Kidney epithelial cell (primary cell): ENCODE measurements around the gene PATJ. TPM values are rescaled to one million over a fixed set of nuclear protein-coding genes. Genes with fewer than 3 reads are reported as not detected.
A peak's percentile ranks its signal among the peaks of the same experiment; 100 is the strongest.

ENCODE experiments used
- DNase-seq: peaks from one replicate; pipeline ENCODE4 v3.0.0-alpha.2; 2010; ENCODE audit warnings: low read depth
- H3K27me3 ChIP-seq: 2 replicates; pipeline ENCODE4 v1.6.0; 2011; ENCODE audit warnings: low read length; ENCODE audit not compliant: control insufficient read depth, insufficient read depth
- H3K36me3 ChIP-seq: 2 replicates; pipeline ENCODE4 v1.5.1; 2011; ENCODE audit warnings: low read length; ENCODE audit not compliant: control insufficient read depth, insufficient read depth
- H3K4me3 ChIP-seq: 2 replicates; pipeline ENCODE4 v1.5.1; 2011; ENCODE audit warnings: low read depth, mild to moderate bottlenecking, control low read depth, low read length
- total RNA-seq: library from RNA; depleted of rRNA; stranded (reverse); fragments of >200 nt; gene quantifications from 2 replicates; pipeline ENCODE4 v1.2.3, GENCODE V29; 2015
- TF ChIP-seq, protein P1 (sequence below): IDR thresholded peaks from 2 replicates; pipeline ENCODE4 v1.5.1; 2011; ENCODE audit warnings: mild to moderate bottlenecking, moderate library complexity, low read length, control low read depth, inconsistent platforms; ENCODE audit not compliant: insufficient read depth, poor library complexity, severe bottlenecking

Gene PATJ
- total RNA-seq, 1 donor from 2014 or later, result 27.1 TPM

DNA sequence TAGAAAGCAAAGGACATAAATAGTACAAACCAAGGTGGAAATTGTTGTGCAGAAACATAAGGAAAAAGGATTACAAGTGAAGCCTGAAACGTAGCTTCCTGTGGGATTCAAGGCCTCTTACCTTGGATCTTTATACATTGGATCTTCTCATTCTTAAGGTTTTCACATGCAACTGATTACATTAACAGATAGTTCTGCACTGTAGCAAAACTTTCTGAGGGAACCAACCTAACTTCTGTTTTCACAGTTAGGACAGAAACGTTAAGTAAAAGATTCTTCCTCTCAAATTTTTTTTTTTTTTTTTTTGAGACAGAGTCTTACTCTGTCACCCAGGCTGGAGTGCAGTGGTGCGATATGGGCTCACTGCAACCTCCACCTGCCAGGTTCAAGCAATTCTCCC lies 9.6 kb upstream of the PATJ start:
- Histone ChIP-seq H3K27me3 (no peaks in the 10 kb centered on the region), H3K36me3 (no peaks in the 10 kb centered on the region), H3K4me3 (no peak overlapping the region)
- TF ChIP-seq, protein P1, sequence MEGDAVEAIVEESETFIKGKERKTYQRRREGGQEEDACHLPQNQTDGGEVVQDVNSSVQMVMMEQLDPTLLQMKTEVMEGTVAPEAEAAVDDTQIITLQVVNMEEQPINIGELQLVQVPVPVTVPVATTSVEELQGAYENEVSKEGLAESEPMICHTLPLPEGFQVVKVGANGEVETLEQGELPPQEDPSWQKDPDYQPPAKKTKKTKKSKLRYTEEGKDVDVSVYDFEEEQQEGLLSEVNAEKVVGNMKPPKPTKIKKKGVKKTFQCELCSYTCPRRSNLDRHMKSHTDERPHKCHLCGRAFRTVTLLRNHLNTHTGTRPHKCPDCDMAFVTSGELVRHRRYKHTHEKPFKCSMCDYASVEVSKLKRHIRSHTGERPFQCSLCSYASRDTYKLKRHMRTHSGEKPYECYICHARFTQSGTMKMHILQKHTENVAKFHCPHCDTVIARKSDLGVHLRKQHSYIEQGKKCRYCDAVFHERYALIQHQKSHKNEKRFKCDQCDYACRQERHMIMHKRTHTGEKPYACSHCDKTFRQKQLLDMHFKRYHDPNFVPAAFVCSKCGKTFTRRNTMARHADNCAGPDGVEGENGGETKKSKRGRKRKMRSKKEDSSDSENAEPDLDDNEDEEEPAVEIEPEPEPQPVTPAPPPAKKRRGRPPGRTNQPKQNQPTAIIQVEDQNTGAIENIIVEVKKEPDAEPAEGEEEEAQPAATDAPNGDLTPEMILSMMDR, result no peak
- DNase-seq, result no peak

DNA sequence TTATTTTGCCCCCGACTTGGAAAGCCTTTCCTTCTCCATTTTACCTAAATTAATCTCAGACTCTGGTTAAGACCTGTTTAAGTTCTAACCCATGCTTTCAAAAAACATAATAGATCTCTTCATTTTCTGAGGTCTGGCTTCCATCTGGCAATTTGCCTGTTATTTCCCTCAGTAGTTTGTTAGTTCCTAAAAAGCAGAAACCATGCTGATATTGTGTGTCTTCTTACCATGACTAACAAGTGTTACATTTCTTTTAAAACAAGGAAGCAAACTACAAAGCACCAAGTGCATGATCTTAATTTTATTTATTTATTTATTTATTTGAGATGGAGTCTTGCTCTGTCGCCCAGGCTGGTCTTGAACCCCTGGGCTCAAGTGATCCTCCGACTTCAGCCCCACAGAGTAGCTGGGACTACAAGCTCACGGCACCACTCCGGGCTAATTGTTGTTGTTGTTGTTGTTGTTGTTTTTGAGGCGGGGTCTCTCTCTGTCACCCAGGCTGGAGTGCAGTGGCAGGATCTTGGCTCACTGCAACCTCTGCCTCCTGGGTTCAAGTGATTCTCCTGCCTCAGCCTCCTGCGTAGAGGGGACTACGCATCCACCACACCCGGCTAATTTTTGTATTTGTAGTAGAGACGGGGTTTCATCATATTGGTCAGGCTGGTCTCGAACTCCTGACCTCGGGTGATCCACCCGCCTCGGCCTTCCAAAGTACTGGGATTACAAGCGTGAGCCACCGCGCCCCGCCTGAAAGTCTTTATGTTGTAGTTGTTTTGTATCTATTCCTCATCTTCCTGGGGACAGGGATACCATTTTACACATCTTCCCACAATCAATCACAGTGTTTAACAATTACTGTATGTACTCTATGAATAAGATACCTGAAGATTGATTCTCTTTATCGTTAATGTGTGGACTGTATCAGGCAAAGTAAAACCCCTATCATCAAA lies 1.3 kb upstream of the PATJ start:
- Histone ChIP-seq H3K36me3 (no peaks in the 10 kb centered on the region), H3K4me3 (no peak overlapping the region), H3K27me3 (no peaks in the 10 kb centered on the region)
- DNase-seq, result no peak
- TF ChIP-seq, protein P1, result no peak

DNA sequence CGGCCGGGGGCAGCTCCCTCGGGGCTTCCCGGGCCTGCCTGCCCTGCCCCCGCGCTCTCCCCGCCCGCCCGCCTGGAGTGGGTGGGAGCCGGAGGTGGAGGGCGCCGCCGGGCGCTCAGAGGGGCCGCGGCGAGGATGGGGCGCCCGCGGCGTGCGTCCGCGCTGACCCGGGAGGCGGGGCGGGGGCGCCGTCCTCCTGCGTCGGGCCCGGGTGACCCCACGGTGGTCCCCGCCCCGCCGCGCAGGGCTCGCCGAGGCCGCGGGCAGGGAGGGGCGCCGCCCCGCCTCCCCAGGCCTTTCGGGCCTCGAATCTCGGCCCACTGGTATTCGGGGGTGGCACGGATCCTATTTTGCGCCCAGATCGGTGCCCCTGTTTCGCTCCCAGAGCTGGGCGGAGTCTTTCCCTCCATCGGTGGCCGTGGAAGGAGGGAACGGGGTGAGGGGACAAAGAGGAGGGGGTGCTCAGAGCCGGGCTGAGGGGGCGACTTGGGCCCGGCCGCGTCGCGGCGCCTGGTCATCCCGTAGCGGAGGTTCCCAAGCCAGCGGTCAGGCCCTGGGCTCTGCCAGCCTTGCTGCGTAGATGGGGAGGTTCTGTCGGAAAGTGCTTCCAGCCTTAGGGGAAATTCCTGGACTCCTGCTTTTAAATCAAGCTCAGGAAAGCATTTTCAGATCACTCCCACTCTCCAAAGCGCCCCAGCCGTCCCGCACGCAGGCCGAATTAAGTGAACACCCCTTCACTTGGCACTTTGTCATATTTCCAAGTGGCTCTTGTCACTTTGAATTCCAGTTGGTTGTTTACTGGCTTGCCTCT lies 545 bp downstream of the PATJ start:
- Histone ChIP-seq H3K27me3 (no peaks in the 10 kb centered on the region), H3K36me3 (no peaks in the 10 kb centered on the region), H3K4me3 (peak overlapping the region; percentile 57)
- TF ChIP-seq, protein P1, result no peak
- DNase-seq, result no peak

DNA sequence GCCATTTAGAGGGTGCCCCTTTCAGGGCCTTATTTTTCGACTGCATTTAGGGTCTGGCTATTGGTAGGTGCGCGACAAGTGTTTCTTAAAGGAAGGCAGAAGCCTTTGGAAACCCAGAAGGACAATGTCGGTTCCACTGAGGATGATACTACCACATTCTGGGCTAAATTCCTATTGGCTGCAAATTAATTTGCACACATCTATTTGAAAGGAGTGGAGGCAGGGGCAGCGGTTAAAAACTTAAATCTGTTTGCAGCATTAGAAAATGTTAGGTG lies 1.1 kb downstream of the PATJ start:
- Histone ChIP-seq H3K36me3 (no peaks in the 10 kb centered on the region), H3K4me3 (peak overlapping the region; percentile 57), H3K27me3 (no peaks in the 10 kb centered on the region)
- TF ChIP-seq, protein P1, result no peak
- no peak for DNase-seq

DNA sequence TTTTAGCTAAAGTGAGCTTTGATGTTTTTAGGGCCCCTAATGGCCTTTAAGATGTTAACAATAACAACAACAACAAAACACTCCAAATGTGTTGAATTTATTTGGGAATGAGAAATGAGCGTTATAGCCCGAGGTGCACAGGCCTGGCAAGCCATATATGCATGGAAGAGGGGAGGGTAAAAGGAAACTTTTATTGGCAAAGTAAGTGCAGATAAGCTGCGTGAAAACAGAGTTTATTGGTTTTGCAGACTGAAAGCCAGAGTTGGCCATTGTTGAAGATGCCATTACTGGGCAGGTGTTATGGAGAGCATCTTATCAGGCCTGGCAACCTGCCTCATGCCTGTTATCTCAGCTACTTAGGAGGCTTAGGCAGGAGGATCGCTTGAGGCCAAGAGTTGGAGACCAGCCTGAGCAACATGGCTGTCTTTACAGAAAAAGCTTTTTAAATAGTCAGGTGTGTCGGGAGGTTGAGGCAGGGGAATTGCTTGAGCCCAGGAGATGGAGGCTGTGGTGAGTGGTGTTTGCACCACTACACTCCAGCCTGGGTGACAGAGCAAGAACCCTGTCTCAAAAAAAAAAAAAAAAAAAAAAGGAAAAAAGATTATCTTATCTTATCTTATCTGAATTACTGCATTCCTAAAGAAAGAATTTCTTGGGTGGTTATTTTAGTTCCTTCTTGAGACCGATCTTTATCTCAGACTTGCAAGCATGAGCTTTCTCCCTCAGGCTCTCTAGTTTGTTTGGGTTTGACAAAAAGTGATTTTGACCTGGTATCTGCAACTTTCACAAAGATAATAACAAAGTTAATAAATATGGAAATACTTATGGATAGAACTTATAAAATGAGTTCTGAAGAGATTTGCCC lies 1.7 kb downstream of the PATJ start:
- Histone ChIP-seq H3K4me3 (peak overlapping the region; percentile 57), H3K27me3 (no peaks in the 10 kb centered on the region), H3K36me3 (no peaks in the 10 kb centered on the region)
- no peak for DNase-seq
- TF ChIP-seq, protein P1, result no peak
